IMR-90 (cell line): Measurements from ENCODE around the gene FGF6. TPM values are rescaled to one million over a fixed set of nuclear protein-coding genes. Genes with fewer than 3 reads are reported as not detected.

Experiments
- ATAC-seq: fragments of 200-7000 bp; cut with Tn5 transposase; 2 replicates; pipeline ENCODE4 v1.9.1; 2020; ENCODE audit warnings: low read depth, mild to moderate bottlenecking, moderate library complexity
- BruUV-seq: library from RNA; stranded (reverse); fragments of 400-500 nt; replicated peaks from 2 replicates; lab custom pipeline; 2021; lab: Mats Ljungman, UMichigan
- CTCF ChIA-PET: fragments of 300-600 bp; formaldehyde crosslinking; extraction: SDS; loops from one replicate; lab custom pipeline; 2021; ENCODE audit warnings: antibody characterized with exemption; lab: Yijun Ruan, JAX
- POLR2A ChIA-PET: fragments of 300-600 bp; sonication (Branson Sonifier 250); formaldehyde crosslinking; loops from one replicate; lab custom pipeline; 2022; ENCODE audit warnings: antibody characterized with exemption; ENCODE audit not compliant: unreplicated experiment; lab: Charles Lee
- DNase-seq: peaks from one replicate; pipeline ENCODE4 v3.0.0; 2013
- H2AFZ ChIP-seq: replicated peaks from 2 replicates; pipeline ENCODE3; 2013; ENCODE audit warnings: low read length, mild to moderate bottlenecking; ENCODE audit not compliant: poor library complexity
- H2AK5ac ChIP-seq: 2 replicates; pipeline ENCODE4 v1.6.1; 2013; ENCODE audit warnings: low read depth, low read length, inconsistent platforms
- H2AK9ac ChIP-seq: replicated peaks from 2 replicates; pipeline ENCODE3; 2013; ENCODE audit warnings: mild to moderate bottlenecking, low read depth, low read length, moderate library complexity; ENCODE audit not compliant: poor library complexity
- H2BK120ac ChIP-seq: 2 replicates; pipeline ENCODE4 v1.6.1; 2013; ENCODE audit warnings: low read depth, low read length, inconsistent platforms
- H2BK15ac ChIP-seq: 3 replicates; pipeline ENCODE4 v1.6.1; 2013; ENCODE audit warnings: low read depth, low read length, inconsistent platforms
- H2BK20ac ChIP-seq: 2 replicates; pipeline ENCODE4 v1.6.1; 2013; ENCODE audit warnings: low read depth, mild to moderate bottlenecking, inconsistent platforms, low read length, moderate library complexity
- H2BK5ac ChIP-seq: 2 replicates; pipeline ENCODE4 v1.6.1; 2013; ENCODE audit warnings: mild to moderate bottlenecking, low read depth, low read length, inconsistent platforms; ENCODE audit not compliant: poor library complexity, severe bottlenecking
- H3K14ac ChIP-seq: replicated peaks from 2 replicates; pipeline ENCODE4 v1.6.1; 2013; ENCODE audit warnings: low read depth, low read length, inconsistent platforms
- H3K18ac ChIP-seq: 2 replicates; pipeline ENCODE4 v1.6.1; 2013; ENCODE audit warnings: low read depth, low read length, control low read depth
- H3K23ac ChIP-seq: 2 replicates; pipeline ENCODE4 v1.6.1; 2013; ENCODE audit warnings: low read depth, low read length, inconsistent platforms
- H3K27ac ChIP-seq: 2 replicates; pipeline ENCODE4 v1.5.1; 2013; ENCODE audit warnings: mild to moderate bottlenecking, control low read depth, low read length; ENCODE audit not compliant: insufficient read depth
- H3K27me3 ChIP-seq: 2 replicates; pipeline ENCODE4 v1.6.1; 2013; ENCODE audit warnings: low read length; ENCODE audit not compliant: control insufficient read depth, insufficient read depth
- H3K36me3 ChIP-seq: 2 replicates; pipeline ENCODE4 v1.6.1; 2013; ENCODE audit warnings: low read length, mixed read lengths; ENCODE audit not compliant: control insufficient read depth, insufficient read depth
- H3K4ac ChIP-seq: 2 replicates; pipeline ENCODE4 v1.6.1; 2013; ENCODE audit warnings: low read depth, low read length, inconsistent platforms
- H3K4me1 ChIP-seq: 2 replicates; pipeline ENCODE4 v1.6.1; 2013; ENCODE audit warnings: low read length, mixed read lengths; ENCODE audit not compliant: control insufficient read depth, insufficient read depth
- H3K4me2 ChIP-seq: 2 replicates; pipeline ENCODE4 v1.6.1; 2013; ENCODE audit warnings: low read depth, mild to moderate bottlenecking, control low read depth, low read length, moderate library complexity
- H3K4me3 ChIP-seq: 2 replicates; pipeline ENCODE4 v1.5.1; 2013; ENCODE audit warnings: low read depth, mild to moderate bottlenecking, control low read depth, low read length, moderate library complexity; ENCODE audit not compliant: insufficient read depth
- H3K56ac ChIP-seq: 2 replicates; pipeline ENCODE4 v1.6.1; 2013; ENCODE audit warnings: low read length, inconsistent platforms; ENCODE audit not compliant: insufficient read depth; ENCODE audit errors: extremely low read depth
- H3K79me1 ChIP-seq, 2 experiments: 2 replicates each; pipeline ENCODE4 v1.6.1; 2013; ENCODE audit warnings: low read length in 2 of 2, inconsistent platforms in 1 of 2, low read depth in 1 of 2
- H3K9ac ChIP-seq: 2 replicates; pipeline ENCODE4 v1.6.1; 2013; ENCODE audit warnings: low read depth, low read length, control low read depth
- H3K9me1 ChIP-seq: 2 replicates; pipeline ENCODE4 v1.6.1; 2013; ENCODE audit warnings: low read length, inconsistent platforms; ENCODE audit not compliant: insufficient read depth
- H3K9me3 ChIP-seq: 2 replicates; pipeline ENCODE4 v1.6.1; 2013; ENCODE audit warnings: low read length; ENCODE audit not compliant: control insufficient read depth, insufficient read depth
- H4K20me1 ChIP-seq: 2 replicates; pipeline ENCODE4 v1.6.1; 2013; ENCODE audit warnings: low read length, inconsistent platforms; ENCODE audit not compliant: insufficient read depth
- H4K5ac ChIP-seq: 2 replicates; pipeline ENCODE4 v1.6.1; 2013; ENCODE audit warnings: mild to moderate bottlenecking, low read depth, low read length, control low read depth
- H4K8ac ChIP-seq, 2 experiments: 2 replicates each; pipeline ENCODE4 v1.6.1; 2013; ENCODE audit warnings: low read depth in 2 of 2, low read length in 2 of 2, control low read depth in 1 of 2, inconsistent platforms in 1 of 2
- H4K91ac ChIP-seq: 2 replicates; pipeline ENCODE4 v1.6.1; 2013; ENCODE audit warnings: low read depth, low read length, inconsistent platforms; ENCODE audit not compliant: insufficient read depth
- CEBPB ChIP-seq: IDR thresholded peaks from 2 replicates; pipeline ENCODE4 v1.6.1; 2012; ENCODE audit warnings: low read depth, low read length, improper control_type of control experiment
- FOS ChIP-seq: fragments of 150-350 bp; IDR thresholded peaks from 2 replicates; pipeline ENCODE4 v1.6.1; 2016; ENCODE audit warnings: low read depth, low read length
- MAFK ChIP-seq: IDR thresholded peaks from 2 replicates; pipeline ENCODE4 v1.6.1; 2012; ENCODE audit warnings: low read depth, low read length, improper control_type of control experiment
- NFE2L2 ChIP-seq: fragments of 150-350 bp; IDR thresholded peaks from 2 replicates; pipeline ENCODE4 v1.6.1; 2016; ENCODE audit warnings: low read depth, mild to moderate bottlenecking, low read length
- RAD21 ChIP-seq: IDR thresholded peaks from 2 replicates; pipeline ENCODE4 v1.6.1; 2012; ENCODE audit warnings: low read length, improper control_type of control experiment
- RFX5 ChIP-seq: IDR thresholded peaks from 2 replicates; pipeline ENCODE4 v1.8.0; 2012; ENCODE audit warnings: low read depth, mild to moderate bottlenecking, low read length, moderate library complexity
- USF2 ChIP-seq: fragments of 150-350 bp; IDR thresholded peaks from 2 replicates; pipeline ENCODE4 v1.6.1; 2017; ENCODE audit warnings: mild to moderate bottlenecking, antibody characterized with exemption, low read length, low read depth
- WGBS, 2 experiments: methylation state at CpG; one replicate each; pipeline versions ENCODE4 v1.1.5 to v1.1.7; 2013; ENCODE audit warnings: missing lambda C conversion rate in 2 of 2; ENCODE audit not compliant: insufficient read length in 1 of 2; ENCODE audit errors: extremely low coverage in 2 of 2; 5-methylcytosine and 5-hydroxymethylcytosine counted together
- dilution Hi-C: fragments of 300-500 bp; cut with HindIII; formaldehyde crosslinking; loops from one replicate; pipeline ENCODE4 v1.14.3; 2018; ENCODE audit warnings: low sequenced_read_pairs; ENCODE audit not compliant: unreplicated experiment
- in situ Hi-C: fragments of 300-500 bp; cut with MboI; formaldehyde crosslinking; loops from 3 replicates; pipeline ENCODE4 v1.14.3; 2019; ENCODE audit warnings: low sequenced_read_pairs, inconsistent platforms, mixed read lengths
- intact Hi-C: fragments of 100-400 bp; cut with micrococcal nuclease; formaldehyde crosslinking; loops from 2 replicates; pipeline ENCODE4 v1.10.0; 2022
- polyA plus RNA-seq, 3 experiments: library from polyadenylated mRNA; depleted of rRNA; stranded (reverse); fragments of >200 nt; gene quantifications; 2 replicates each; pipeline ENCODE4 v1.2.3, GENCODE V29; 2012; ENCODE audit warnings: low replicate concordance in 1 of 3
- total RNA-seq: library from RNA; depleted of rRNA; stranded (reverse); fragments of >200 nt; gene quantifications from 2 replicates; pipeline ENCODE4 v1.2.3, GENCODE V29; 2012

FGF6 gene
- total and polyA plus RNA-seq, 2 of the 4 experiments (the other 2 are of a cell fraction) = not detected

- Histone ChIP-seq H3K79me1 (no peaks in the 10 kb centered on the region), H3K27me3 (no peaks in the 10 kb centered on the region; the same call in 1 of the 2 replicates), H4K5ac (no peak overlapping the region), H2AK5ac (no peak overlapping the region), H3K14ac (no peak overlapping the region), H3K4me2 (no peak overlapping the region), H3K18ac (no peak overlapping the region), H3K9me3 (no peaks in the 10 kb centered on the region), H2BK5ac (no peak overlapping the region), H2BK15ac (no peak overlapping the region), H3K27ac (no peak overlapping the region), H3K56ac (no peak overlapping the region), H2AK9ac (no peak overlapping the region), H4K91ac (no peak overlapping the region), H2AFZ (no peak overlapping the region), H3K9ac (no peak overlapping the region), H2BK20ac (no peak overlapping the region), H3K36me3 (no peaks in the 10 kb centered on the region), H4K20me1 (no peaks in the 10 kb centered on the region), H3K9me1 (no peaks in the 10 kb centered on the region; the same call in 1 of the 2 replicates), H2BK120ac (no peak overlapping the region), H3K23ac (no peak overlapping the region), H3K4ac (no peak overlapping the region), H3K4me3 (no peak overlapping the region), H3K4me1 (no peaks in the 10 kb centered on the region), H4K8ac (no peak overlapping the region)
- WGBS, 2 experiments = 54% methylated on average over 4 of the region's 11 CpGs; no CpG with 5 or more reads in 1 of the 2 experiments
- POLR2A ChIA-PET = no interaction called here
- BruUV-seq = no TSS peak
- no peak for TF ChIP-seq MAFK
- no peak for TF ChIP-seq RAD21
- no peak for TF ChIP-seq NFE2L2
- no peak for TF ChIP-seq RFX5
- no peak for TF ChIP-seq USF2
- TF ChIP-seq CEBPB = no peak
- no peak for TF ChIP-seq FOS
- no peak for ATAC-seq
- intact Hi-C loops = loop anchor here (5.0 kb wide), 1 partner anchor 334 kb away; no protein-coding TSS in a partner anchor
- no peak for DNase-seq
- CTCF ChIA-PET = no interaction called here
- in situ Hi-C loops = no loop called here
- dilution Hi-C loops = no loop called here
Measured at GRCh38 chr12:4423528-4424195, 22.0 kb downstream of the FGF6 start.
